ENCODE results near the gene MAP3K9.

- TF ChIP-seq ESRRA (IDR thresholded peaks at IDR 0.05; ENCODE audit: low read length) = no peak
- TF ChIP-seq SMC3 (IDR thresholded peaks at IDR 0.05; ENCODE audit: borderline replicate concordance, low read length) = no peak
- TF ChIP-seq POLR2A (IDR thresholded peaks at IDR 0.05; ENCODE audit: low read depth, low read length) = no peak
- TF ChIP-seq CBFB (IDR thresholded peaks at IDR 0.05; ENCODE audit: low read depth) = no peak
- TF ChIP-seq NR2C2 (IDR thresholded peaks at IDR 0.05; ENCODE audit: borderline replicate concordance, control insufficient read depth, insufficient read length, low read depth) = no peak
- TF ChIP-seq CHD1 (IDR thresholded peaks at IDR 0.05; ENCODE audit: low read depth, low read length) = no peak
- no peak for TF ChIP-seq SIX5 (IDR thresholded peaks at IDR 0.05; ENCODE audit: low read depth, low read length, severe bottlenecking)
- TF ChIP-seq ZNF274 (IDR thresholded peaks at IDR 0.05; ENCODE audit: insufficient read depth, insufficient read length) = no peak
These were observed 100.4 kb downstream of the MAP3K9 start for GRCh38 chr14:70708717-70709570.
